ENCODE measurements around the gene ABCD4. TPM values are rescaled to one million over a fixed set of nuclear protein-coding genes. Genes with fewer than 3 reads are reported as not detected.

The ABCD4 gene
- total RNA-seq, 1 donor from 2014 or later: 61.1 TPM

- H3K4me3 ChIP-seq (ENCODE audit: low read depth, low read length): no peak overlapping the region
- no peak for TF ChIP-seq CTCF (IDR thresholded peaks at IDR 0.05; ENCODE audit: insufficient read depth, low read length, poor library complexity, severe bottlenecking)
- no peaks in the 10 kb centered on the region for H3K27me3 ChIP-seq (ENCODE audit: control insufficient read depth, insufficient read depth, low read length)
- peaks cover 4% of the 10 kb centered on the region for H3K36me3 ChIP-seq (ENCODE audit: control insufficient read depth, insufficient read depth, low read length)
- no peak for DNase-seq (ENCODE audit: low read depth)
Observed at GRCh38 chr14:74297986-74298385, 4.7 kb downstream of the ABCD4 start.

DNA sequence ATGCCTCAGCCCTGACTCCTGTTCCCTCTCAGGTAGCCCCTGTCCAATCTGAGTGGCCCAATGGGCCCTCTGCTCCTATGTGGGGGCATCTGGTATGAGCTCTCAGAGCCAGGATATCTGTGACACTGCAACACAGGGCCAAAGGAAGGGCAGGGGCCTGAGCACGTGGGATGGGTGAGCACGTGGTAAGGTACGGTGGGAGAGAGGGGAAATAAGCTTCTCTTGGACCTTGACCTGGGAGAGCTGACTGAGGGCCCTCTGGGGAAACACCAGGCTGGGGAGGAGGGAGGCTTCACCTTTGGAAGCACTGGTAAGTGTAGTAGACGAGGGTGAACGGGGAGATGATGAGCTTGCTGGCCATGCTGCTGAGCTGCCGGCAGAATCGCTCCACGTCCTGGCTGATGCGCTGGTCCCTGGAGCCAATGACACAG lies 6.7 kb downstream of the ABCD4 start:
- no peak overlapping the region for H3K4me3 ChIP-seq (ENCODE audit: low read depth, low read length)
- no peaks in the 10 kb centered on the region for H3K27me3 ChIP-seq (ENCODE audit: control insufficient read depth, insufficient read depth, low read length)
- no peak for TF ChIP-seq CTCF (IDR thresholded peaks at IDR 0.05; ENCODE audit: insufficient read depth, low read length, poor library complexity, severe bottlenecking)
- peaks cover 4% of the 10 kb centered on the region for H3K36me3 ChIP-seq (ENCODE audit: control insufficient read depth, insufficient read depth, low read length)
- no peak for DNase-seq (ENCODE audit: low read depth)

- DNase-seq (ENCODE audit: low read depth): no peak
- peaks cover 6% of the 10 kb centered on the region for H3K36me3 ChIP-seq (ENCODE audit: control insufficient read depth, insufficient read depth, low read length)
- no peak for TF ChIP-seq CTCF (IDR thresholded peaks at IDR 0.05; ENCODE audit: insufficient read depth, low read length, poor library complexity, severe bottlenecking)
- no peaks in the 10 kb centered on the region for H3K27me3 ChIP-seq (ENCODE audit: control insufficient read depth, insufficient read depth, low read length)
- H3K4me3 ChIP-seq (ENCODE audit: low read depth, low read length): no peak overlapping the region
Observed at GRCh38 chr14:74293606-74294005, 9.1 kb downstream of the ABCD4 start.

DNA sequence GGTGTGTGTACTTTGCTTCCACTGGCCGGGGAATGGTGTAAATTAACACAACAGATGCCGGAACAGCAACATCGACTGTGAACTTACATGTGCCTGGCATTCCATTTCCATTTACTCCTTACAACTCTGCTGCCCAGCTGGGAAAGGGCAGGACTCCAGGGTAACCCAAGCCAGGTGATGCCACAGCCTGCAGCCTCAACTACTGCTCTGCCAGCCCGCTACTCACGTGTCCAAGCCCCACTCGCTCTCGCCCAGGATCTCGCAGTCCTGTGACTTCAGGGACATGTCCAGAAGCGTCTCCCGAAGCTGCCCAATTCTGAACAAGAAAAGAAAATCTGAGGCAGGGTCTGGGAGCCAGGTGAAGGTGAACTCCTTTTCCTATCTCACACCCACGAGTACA lies 10.7 kb downstream of the ABCD4 start:
- peaks cover 6% of the 10 kb centered on the region for H3K36me3 ChIP-seq (ENCODE audit: control insufficient read depth, insufficient read depth, low read length)

GRCh38 chr14:74290415-74290814 lies 12.3 kb downstream of the ABCD4 start:
- Histone ChIP-seq H3K27me3 (ENCODE audit: control insufficient read depth, insufficient read depth, low read length) (no peaks in the 10 kb centered on the region), H3K36me3 (ENCODE audit: control insufficient read depth, insufficient read depth, low read length) (peaks cover 5% of the 10 kb centered on the region), H3K4me3 (ENCODE audit: low read depth, low read length) (no peak overlapping the region)
- DNase-seq (ENCODE audit: low read depth): no peak
- peak; percentile 48 for TF ChIP-seq CTCF (IDR thresholded peaks at IDR 0.05; ENCODE audit: insufficient read depth, low read length, poor library complexity, severe bottlenecking)

More for the DNA sequence above, 10.7 kb downstream of the ABCD4 start:
- no peak overlapping the region for H3K4me3 ChIP-seq (ENCODE audit: low read depth, low read length)
- no peak for DNase-seq (ENCODE audit: low read depth)
- TF ChIP-seq CTCF (IDR thresholded peaks at IDR 0.05; ENCODE audit: insufficient read depth, low read length, poor library complexity, severe bottlenecking): no peak
- H3K27me3 ChIP-seq (ENCODE audit: control insufficient read depth, insufficient read depth, low read length): no peaks in the 10 kb centered on the region

- TF ChIP-seq CTCF (IDR thresholded peaks at IDR 0.05; ENCODE audit: insufficient read depth, low read length, poor library complexity, severe bottlenecking): no peak
- H3K4me3 ChIP-seq (ENCODE audit: low read depth, low read length): no peak overlapping the region
- peaks cover 5% of the 10 kb centered on the region for H3K36me3 ChIP-seq (ENCODE audit: control insufficient read depth, insufficient read depth, low read length)
- no peaks in the 10 kb centered on the region for H3K27me3 ChIP-seq (ENCODE audit: control insufficient read depth, insufficient read depth, low read length)
- no peak for DNase-seq (ENCODE audit: low read depth)
Observed at GRCh38 chr14:74289801-74290200, 12.9 kb downstream of the ABCD4 start.

All from kidney epithelial cell (primary cell).